NCI-H146 treated with DMSO at 0.1 percent for 48 hours (cell line): Measurements from ENCODE around the gene POLR2F.

Source experiments
- DNase-seq: peaks from one replicate; lab custom pipeline; 2025; ENCODE audit not compliant: unreplicated experiment; lab: John Stamatoyannopoulos, UW

Gene POLR2F

GRCh38 chr22:37999640-38000272 is 46.3 kb downstream of the POLR2F start:
- DNase-seq: no peak

GRCh38 chr22:38005943-38006342 is 52.4 kb downstream of the POLR2F start:
- DNase-seq: no peak

- DNase-seq: no peak
Observed at GRCh38 chr22:38006906-38007305, 53.4 kb downstream of the POLR2F start.

- no peak for DNase-seq
Observed at GRCh38 chr22:38007330-38007902, 53.9 kb downstream of the POLR2F start.

GRCh38 chr22:38009000-38009806 is 55.7 kb downstream of the POLR2F start:
- DNase-seq: no peak

- DNase-seq: no peak
Observed at GRCh38 chr22:38012604-38013072, 59.1 kb downstream of the POLR2F start.

GRCh38 chr22:38014083-38014482 is 60.6 kb downstream of the POLR2F start:
- no peak for DNase-seq

- DNase-seq: no peak
Observed at GRCh38 chr22:38016182-38017151, 63.0 kb downstream of the POLR2F start.

GRCh38 chr22:38017272-38017920 is 63.9 kb downstream of the POLR2F start:
- DNase-seq: no peak

GRCh38 chr22:38017939-38018885 is 64.7 kb downstream of the POLR2F start:
- DNase-seq: no peak
